Measurements from ENCODE around the gene MAPK10. TPM values are rescaled to one million over a fixed set of nuclear protein-coding genes. Genes with fewer than 3 reads are reported as not detected.

Gene MAPK10
- total and polyA plus RNA-seq, 9 of the 15 experiments (the other 6 are each of a cell fraction or from before 2014, with no cell fraction given) = 0.10 to 0.53 (median 0.18) TPM; not detected in 4

- no peak for TF ChIP-seq E4F1 (CRISPR knock-in tag; IDR thresholded peaks at IDR 0.05; ENCODE audit: borderline replicate concordance)
- TF ChIP-seq TGIF2 (CRISPR knock-in tag; IDR thresholded peaks at IDR 0.05) = no peak
- TF ChIP-seq HDAC1 (IDR thresholded peaks at IDR 0.05) = no peak
- TF ChIP-seq XRCC4 (IDR thresholded peaks at IDR 0.05; ENCODE audit: extremely low read depth, insufficient read depth, insufficient read length) = no peak
Measured at GRCh38 chr4:85963231-85963630, 396.6 kb downstream of the MAPK10 start (continued).

GRCh38 chr4:85961887-85962286, 398.0 kb downstream of the MAPK10 start:
- H3K9ac ChIP-seq (ENCODE audit: insufficient read depth in 1 of 2, low read depth in 2 of 2, low read length in 2 of 2) = no peak overlapping the region
- H3K79me2 ChIP-seq (ENCODE audit: control insufficient read depth, insufficient read depth, low read length) = no peaks in the 10 kb centered on the region
- no peak overlapping the region for H3K4me2 ChIP-seq (ENCODE audit: insufficient read depth, low read length)
- FAIRE-seq = no peak
- H3K9me1 ChIP-seq (ENCODE audit: control insufficient read depth, insufficient read depth, low read length) = no peaks in the 10 kb centered on the region
- no TSS peak for BruUV-seq (replicated peaks)
- no peaks in the 10 kb centered on the region for H4K20me1 ChIP-seq (replicated peaks; ENCODE audit: control insufficient read depth, insufficient read depth, low read length)
- H3K9me3 ChIP-seq (replicated peaks; ENCODE audit: control insufficient read depth, insufficient read depth, low read depth, low read length) = no peaks in the 10 kb centered on the region; the same call in 1 of the 2 replicates
- DNase-seq (ENCODE audit: extremely low read depth in 1 of 4, low spot score in 3 of 4) = no peak
- no peaks in the 10 kb centered on the region for H3K36me3 ChIP-seq (ENCODE audit: control insufficient read depth, insufficient read depth, low read length)
- no peaks in the 10 kb centered on the region for H3K27me3 ChIP-seq (ENCODE audit: control insufficient read depth in 2 of 2, insufficient read depth in 2 of 2, low read length in 2 of 2)
- CTCF ChIA-PET (ENCODE audit: low intra/inter-chr PET ratio) = no interaction called here
- 82% methylated on average over 4 of the region's 4 CpGs for WGBS (ENCODE audit: insufficient coverage, low coverage, missing lambda C conversion rate)
- TF ChIP-seq XRCC5 (IDR thresholded peaks at IDR 0.05; ENCODE audit: low read depth, low read length) (no peak), KAT8 (IDR thresholded peaks at IDR 0.05; ENCODE audit: low read depth) (no peak), RREB1 (CRISPR knock-in tag; IDR thresholded peaks at IDR 0.05) (no peak), ZNF551 (CRISPR knock-in tag; IDR thresholded peaks at IDR 0.05) (no peak), ZNF76 (CRISPR knock-in tag; IDR thresholded peaks at IDR 0.05; ENCODE audit: borderline replicate concordance) (no peak), POLR2B (IDR thresholded peaks at IDR 0.05; ENCODE audit: low read depth, partially characterized antibody) (no peak), CBX8 (IDR thresholded peaks at IDR 0.05; ENCODE audit: borderline replicate concordance, extremely low read depth, low read depth, low read length, poor library complexity, severe bottlenecking) (no peak), IRF9 (tag; IDR thresholded peaks at IDR 0.05) (no peak)
- H3K27ac ChIP-seq (ENCODE audit: extremely low read depth, low read depth, low read length) = no peak overlapping the region
- H3K4me3 ChIP-seq = no peak overlapping the region
- peaks cover 0 to 4% of the 10 kb centered on the region in 2 experiments; a peak in 2 of 5 replicates for H3K4me1 ChIP-seq (replicated peaks in 1 of 2; ENCODE audit: control insufficient read depth in 2 of 2, insufficient read depth in 2 of 2, low read length in 2 of 2)
- no peak for ATAC-seq
- H2AFZ ChIP-seq (ENCODE audit: low read depth, low read length) = no peak overlapping the region
- POLR2A ChIA-PET = no interaction called here
- in situ Hi-C loops (cut with MboI) = no loop called here
- intact Hi-C loops (cut with micrococcal nuclease) = no loop called here
